Mesenteric fat pad (tissue), 1 donor: ENCODE data around the gene MSRB1. TPM values are rescaled to one million over a fixed set of nuclear protein-coding genes. Genes with fewer than 3 reads are reported as not detected.
"Not testable (repeated sequence)": the region's sequence is repeated elsewhere in the genome, so short reads cannot be mapped to it uniquely, and the experiment has no call there.

Experiments used
- DNase-seq: peaks from one replicate; pipeline ENCODE4 v3.0.0-alpha.2; 2020; ENCODE audit warnings: low spot score
- total RNA-seq: library from RNA; stranded (reverse); fragmentation: NEBNext Ultra II Directional; extraction: Animal tissue kit (Norgen Biotek cat#: 25700); gene quantifications from one replicate; pipeline ENCODE4 v1.2.1, GENCODE V29; 2021
- donor health status: DM: yes; HTN: yes; CAD: no.

Gene MSRB1
- total RNA-seq, 1 donor from 2014 or later = 27.1 TPM

DNA sequence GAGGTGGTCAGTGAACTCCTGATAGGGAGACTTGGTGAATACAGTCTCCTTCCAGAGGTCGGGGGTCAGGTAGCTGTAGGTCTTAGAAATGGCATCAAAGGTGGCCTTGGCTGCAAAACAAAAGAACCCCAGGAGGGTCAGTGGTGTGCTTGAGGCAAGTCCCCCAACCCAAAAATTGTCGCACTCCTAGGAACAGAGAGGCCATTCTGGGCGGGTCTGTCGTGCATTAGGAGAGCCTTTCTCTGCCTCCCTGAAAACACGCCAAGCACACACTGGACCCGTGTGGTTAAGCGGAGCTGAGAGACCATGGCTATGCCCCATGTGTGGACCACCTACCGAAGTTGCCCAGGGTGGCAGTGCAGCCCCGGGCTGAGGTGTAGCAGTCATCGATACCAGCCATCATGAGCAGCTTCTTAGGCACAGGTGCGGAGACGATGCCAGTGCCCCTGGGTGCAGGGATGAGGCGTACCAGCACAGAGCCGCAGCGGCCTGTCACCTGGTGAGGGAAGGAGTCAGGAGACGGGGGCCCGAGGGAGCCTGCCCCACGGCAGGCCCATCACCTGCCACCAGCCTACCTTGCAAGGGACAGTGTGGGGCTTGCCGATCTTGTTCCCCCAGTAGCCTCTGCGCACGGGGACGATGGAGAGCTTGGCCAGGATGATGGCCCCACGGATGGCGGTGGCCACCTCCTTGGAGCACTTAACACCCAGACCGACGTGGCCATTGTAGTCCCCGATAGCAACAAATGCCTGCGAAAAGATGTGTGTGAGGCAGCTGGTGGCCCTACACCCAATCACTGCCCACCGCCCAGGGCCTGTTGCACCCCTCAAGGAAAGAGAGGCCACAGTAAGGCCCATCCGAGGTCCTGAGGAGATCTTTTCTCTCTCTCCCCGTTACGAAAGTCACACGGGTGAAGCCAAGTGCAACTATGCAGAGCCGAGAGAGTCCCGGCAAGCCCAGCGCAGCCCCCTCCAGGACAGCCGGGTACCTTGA is 19.5 kb upstream of the MSRB1 start:
- not testable (repeated sequence) for DNase-seq

DNA sequence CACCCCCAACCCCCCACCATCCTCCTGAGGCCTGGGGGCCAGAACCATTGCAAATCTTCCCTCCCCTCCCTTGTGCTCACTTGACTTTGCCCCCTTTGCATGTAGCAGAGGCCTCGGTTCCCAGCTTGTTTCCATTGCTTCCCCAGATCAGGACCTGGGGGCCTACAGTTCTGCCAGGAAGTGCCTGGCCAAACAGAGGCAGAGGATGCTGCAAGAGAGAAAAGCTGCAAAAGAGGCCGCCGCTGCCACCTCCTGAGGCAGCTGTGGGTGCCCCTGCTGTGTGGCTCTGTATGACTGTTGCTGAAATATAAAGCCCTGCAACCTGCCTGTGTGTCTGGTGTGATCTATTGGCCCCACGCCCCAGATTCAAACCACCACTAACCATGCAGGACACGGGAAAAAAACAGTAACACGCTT is 18.7 kb upstream of the MSRB1 start:
- no peak for DNase-seq

DNA sequence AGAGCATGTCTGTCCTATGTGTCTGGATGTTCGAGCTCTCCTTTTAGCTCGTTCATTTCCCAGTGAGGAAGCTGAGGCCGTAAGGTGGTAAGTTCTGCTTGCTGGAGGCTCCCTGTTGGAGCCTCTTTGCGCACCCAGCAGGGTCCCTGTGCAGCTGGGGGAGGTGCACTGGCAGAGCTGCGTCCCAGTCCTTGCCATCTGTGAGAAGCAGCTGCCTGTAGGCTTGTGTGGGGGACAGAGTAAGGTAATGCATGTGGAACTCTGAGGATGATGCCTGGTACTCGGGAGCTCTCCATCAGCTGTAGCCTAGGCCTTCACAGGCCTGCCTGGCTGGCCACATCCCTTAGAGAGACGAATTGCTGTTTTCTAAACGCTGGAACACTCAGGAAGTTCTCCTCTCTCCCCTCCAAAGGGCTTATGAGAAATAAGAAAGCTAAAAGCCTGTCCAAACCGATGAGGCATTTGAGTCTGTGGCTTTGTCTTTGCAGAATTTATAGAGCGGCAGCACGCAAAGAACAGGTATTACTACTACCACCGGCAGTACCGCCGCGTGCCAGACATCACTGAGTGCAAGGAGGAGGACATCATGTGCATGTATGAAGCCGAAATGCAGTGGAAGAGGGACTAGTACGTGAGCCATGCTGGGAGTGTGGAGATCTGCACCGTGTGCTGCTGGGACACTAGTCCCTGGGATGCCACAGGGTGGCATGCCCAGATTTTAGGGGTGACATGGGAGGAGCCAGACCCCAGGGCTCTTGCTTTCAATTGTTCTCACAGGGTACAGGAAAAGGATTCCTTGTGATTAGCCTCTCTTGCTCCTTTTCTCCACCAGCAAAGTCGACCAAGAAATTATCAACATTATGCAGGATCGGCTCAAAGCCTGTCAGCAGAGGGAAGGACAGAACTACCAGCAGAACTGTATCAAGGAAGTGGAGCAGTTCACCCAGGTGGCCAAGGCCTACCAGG is 17.9 kb upstream of the MSRB1 start:
- DNase-seq = no peak

DNA sequence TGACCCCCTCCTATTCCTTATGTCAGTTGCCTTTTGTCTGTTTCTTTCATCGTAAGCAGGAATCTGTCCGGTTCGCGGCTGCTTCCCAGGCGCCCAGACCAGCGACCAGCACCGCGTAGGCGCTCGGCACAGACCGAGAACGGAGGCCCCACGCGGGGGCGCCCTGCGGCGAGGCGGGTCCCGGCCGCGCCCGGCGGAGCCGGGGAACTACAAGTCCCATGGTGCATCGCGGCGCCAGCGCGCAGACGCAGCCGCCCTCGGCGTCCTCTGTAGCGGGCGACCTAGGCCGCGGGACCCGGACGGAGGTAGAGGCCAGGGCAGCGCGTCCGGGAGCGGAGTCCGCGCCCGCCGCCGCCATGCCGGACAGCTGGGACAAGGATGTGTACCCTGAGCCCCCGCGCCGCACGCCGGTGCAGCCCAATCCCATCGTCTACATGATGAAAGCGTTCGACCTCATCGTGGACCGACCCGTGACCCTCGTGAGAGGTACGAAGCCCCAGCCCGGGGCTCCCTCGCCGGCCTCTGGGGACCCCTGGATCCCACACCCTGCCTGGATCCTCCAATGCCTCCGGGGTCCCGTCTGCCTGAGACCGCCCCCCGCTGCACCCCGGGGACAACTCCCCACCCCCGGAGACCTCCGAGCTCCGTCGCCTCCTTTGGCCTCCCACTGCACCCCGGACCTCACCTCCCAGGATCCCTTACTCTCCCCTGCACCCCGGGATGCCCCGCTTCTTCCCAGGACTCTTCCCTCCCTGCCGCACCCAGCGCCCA is 16.5 kb upstream of the MSRB1 start, which contains the start of gene NDUFB10:
TSS of gene NDUFB10 (plus strand) at position 270 of the 771 bp plus-strand sequence. CDS start at position 357, 87 bp downstream.
- peak; percentile 99 for DNase-seq

DNA sequence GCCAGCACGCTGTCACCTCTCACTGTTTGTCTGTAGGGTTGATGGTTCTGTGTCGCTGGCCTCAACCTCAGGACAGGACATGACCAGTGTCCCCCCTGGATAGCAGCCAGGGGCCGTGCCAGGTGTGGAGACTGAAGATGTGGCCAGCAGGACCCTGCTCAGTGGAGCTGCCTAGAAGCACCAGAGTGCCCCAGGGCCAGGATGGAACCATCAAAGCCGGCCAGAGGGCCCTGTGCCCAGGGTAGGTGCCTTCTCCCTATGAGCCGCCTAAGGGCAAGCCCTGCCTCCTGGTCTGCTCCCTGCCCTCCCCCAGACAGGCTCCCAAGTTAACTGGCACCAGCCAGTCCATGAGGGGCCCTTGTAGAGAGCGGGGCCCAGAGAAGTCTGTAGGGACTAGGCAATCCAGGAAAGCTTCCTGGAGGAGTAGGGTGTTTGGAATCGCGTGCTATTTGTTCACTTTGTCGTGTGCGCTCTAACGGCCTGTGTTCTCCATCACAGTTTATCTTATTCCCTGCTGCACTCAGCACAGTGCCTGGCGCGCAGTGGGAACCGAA is 15.8 kb upstream of the MSRB1 start:
- no peak for DNase-seq

DNA sequence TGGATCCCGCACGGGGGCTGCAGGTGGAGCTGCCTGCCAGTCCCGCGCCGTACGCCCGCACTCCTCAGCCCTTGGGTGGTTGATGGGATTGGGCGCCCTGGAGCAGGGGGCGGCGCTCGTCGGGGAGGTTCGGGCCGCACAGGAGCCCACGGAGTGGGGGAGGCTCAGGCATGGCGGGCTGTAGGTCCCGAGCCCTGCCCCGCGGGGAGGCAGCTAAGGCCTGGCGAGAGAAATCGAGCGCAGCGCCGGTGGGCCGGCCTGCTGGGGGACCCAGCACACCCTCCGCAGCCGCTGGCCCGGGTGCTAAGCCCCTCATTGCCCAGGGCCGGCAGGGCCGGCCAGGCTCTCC is 15.1 kb upstream of the MSRB1 start:
- DNase-seq = not testable (repeated sequence)

DNA sequence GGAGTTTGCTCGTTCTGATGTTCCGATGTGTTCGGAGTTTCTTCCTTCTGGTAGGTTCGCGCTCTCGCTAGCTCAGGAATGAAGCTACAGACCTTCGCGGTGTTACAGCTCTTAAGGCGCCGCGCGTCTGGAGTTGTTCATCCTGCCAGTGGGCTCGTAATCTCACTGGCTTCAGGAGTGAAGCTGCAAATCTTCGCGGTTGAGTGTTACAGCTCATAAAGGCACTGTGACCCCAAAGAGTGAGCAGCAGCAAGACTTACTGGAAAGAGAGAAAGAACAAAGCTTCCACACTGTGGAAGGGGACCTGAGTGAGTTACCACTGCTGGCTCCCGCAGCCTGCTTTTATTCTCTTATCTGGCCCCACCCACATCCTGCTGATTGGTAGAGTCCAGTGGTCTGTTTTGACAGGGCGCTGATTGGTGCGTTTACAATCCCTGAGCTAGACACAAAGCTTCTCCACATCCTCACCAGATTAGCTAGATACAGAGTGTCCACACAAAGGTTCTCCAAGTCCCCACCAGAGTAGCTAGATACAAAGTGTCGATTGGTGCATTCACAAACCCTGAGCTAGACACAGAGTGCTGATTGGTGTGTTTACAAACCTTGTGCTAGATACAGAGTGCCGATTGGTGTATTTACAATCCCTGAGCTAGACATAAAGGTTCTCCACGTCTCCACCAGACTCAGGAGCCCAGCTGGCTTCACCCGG is 14.6 kb upstream of the MSRB1 start:
- not testable (repeated sequence) for DNase-seq

DNA sequence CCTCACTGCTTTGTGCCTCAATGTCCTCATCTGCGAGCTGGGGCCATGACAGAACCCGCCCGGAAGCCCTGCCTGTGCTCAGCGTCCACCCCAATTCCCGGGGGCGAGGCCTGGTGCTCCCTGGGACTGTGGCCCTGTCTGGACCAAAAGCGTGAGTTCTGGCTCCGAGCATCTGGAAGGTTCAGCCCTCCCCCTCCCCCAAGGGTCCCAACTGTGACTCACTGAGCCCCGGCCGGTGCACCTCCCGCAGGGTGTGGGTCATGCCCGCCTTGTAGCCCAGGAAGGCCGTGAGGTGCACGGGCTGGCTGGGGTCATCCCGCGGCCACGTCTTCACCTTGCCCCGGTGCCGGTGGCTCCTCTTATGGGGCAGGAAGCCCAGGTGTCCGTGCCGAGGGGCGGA is 10.7 kb upstream of the MSRB1 start:
- DNase-seq = no peak

DNA sequence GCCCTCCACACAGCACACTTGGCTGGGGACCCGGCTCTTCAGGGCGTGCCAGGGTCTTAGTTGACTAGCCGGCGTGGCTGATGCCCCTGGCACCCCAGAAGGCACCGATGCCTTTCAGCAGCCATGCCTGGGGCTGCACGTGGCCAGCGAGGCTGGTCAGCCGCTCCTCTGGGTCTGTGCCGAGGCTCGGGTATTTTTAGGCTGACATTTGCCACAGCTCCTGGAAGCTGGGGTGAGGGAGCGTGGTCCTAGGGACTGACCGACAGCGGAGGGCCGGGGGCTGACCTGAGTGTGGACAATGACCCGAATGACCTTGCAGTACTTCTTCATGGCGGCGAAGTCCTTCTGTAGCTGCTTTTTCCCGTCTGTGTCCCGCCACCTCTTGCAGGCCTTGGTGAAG is 7.6 kb upstream of the MSRB1 start:
- DNase-seq = no peak

DNA sequence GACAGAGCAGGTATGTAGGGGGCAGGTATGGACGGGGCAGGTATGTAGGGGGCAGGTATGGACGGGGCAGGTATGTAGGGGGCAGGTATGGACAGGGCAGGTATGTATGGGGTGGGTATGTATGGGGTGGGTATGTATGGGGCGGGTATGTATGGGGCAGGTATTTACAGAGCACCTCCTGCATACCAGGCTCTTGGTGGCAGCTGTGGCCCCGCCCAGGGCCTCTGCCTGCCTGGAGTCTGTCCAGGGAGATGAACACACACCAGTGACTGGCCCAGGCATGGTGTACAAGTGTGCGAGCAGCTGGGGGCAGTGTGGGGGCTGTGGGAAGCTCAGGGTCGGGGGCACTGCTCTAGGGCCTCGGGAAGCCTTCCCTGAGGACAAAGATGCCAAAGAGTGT is 7.0 kb upstream of the MSRB1 start:
- DNase-seq = no peak

DNA sequence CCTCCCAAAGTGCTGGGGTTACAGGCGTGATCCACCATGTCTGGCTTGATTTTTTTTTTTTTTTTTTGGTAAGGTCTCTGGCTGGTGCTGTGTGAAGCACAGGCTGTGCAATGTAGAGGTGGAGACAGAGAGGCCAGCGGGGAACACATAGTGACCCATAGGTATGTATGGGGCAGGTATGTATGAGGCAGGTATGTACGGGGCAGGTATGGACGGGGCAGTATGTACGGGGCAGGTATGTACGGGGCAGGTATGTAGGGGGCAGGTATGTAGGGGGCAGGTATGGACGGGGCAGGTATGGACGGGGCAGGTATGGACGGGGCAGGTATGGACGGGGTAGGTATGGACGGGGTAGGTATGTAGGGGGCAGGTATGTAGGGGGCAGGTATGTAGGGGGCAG is 6.5 kb upstream of the MSRB1 start:
- DNase-seq = no peak

DNA sequence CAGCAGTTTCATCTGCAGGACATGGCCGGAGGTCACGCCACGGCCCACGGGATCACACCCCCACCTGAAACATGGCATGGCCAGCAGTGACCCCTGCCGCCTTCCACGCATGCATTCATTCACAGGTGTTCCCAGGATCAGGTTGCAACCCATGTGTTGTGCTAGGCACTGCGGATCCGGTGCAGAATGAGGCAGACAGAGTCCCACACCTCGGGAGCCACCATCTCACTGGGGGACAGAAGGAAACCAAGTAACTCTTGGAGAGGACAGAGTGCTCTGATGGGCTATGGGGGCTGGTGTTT is 4.3 kb upstream of the MSRB1 start:
- DNase-seq = no peak

DNA sequence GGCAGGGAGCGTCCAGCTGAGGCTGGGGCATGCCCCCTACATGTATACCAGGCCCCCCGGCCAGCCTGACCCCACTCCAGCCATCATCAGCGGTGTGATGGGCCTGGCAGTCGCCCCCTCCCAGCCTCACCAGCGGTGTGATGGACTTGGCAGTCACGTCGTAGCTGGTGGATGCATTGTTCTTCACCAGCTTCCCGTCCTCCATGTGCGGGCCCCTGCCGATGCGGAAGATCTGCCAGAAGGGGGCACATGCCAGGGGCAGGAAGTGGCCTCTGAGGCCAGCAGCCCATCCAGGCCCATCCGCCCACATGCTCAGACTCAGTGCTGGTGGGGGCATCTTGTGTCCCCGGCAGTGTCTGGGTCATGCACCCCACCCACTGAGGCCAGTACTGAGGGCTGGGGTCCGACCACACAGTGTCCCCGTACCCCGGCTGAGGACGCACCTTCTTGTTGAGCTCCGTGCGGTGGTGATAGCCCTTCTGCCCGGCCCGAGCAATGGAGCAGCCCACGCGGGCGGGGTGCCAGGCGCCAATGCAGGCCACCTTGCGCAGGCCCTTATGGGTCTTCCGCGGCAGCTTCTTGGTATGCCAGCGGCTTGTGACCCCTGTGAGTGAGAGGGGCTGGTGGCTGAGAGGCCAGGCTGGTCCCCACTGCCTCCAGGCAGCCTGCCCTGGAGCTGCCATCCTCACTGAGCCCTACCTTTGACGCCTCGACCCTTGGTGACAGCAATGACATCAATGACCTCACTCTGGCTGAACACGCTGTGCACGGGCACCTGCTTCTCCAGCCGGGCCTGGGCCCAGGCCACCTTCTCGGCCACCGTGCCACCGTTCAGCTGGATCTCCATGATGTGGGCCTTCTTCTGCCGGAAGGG is 3.7 kb upstream of the MSRB1 start:
- DNase-seq = no peak

DNA sequence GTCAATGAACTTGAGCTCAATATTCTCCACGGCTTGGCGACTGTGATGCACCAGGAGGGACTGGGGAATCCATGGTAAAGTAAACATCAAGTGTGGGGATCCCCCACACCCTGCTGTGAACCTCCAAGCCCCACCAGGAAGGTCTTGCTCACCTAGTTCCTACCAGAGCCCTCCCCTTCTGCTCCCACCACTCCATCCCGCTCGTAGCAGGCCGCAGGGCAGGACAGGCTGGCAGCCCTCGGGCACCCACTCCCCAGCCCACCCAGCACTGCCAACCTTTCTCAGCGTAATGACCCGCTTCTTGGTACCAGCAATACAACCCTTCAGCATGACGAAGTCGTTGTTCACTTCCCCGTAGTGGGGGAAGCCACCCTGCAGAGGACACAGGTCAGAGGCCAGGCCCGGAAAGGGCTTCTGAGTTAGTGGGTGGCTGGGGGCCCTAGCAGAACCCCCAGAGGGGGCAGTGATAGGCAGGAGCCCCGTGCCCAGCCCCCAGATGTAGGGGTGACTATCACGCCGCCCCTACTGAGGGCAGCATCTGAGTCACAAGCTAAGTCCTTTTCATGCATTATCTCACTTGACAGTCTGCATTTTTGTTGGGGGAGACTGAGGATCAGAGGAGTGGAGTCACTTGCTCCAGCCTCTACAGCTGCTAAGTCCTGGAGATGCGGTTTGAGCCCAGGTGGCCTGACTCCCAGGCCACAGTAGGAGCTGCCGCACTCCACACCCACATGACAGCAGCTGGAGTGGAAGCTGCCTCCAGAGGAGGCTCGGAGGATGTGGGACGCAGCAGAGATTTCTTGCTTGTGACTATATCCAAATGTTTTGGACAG is 2.8 kb upstream of the MSRB1 start:
- DNase-seq = no peak

DNA sequence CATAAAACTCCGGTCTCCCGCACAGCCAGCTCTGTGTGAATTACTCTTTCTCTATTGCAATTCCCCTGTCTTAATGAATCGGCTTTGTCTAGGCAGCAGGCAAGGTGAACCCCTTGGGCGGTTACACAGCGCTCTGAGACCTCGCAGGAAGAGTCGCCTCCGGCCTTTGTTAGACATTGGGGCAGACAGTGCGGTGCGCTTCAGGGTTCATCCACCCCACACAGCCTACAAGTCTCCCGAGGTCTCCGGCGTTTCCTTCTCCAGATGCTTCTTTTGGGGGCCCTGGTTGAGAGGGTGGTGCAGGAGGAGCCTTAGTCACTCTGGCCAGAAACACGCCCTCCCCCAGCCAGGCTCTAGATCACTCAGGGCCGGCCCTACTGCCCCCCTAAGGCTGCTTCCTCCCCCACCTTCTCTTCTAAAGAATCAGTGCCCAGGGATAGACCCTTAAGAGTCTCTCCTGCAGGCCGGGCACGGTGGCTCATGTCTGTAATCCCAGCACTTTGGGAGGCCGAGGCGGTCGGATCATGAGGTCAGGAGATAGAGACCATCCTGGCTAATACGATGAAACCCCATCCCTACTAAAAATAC is 1.7 kb upstream of the MSRB1 start:
- DNase-seq = no peak

DNA sequence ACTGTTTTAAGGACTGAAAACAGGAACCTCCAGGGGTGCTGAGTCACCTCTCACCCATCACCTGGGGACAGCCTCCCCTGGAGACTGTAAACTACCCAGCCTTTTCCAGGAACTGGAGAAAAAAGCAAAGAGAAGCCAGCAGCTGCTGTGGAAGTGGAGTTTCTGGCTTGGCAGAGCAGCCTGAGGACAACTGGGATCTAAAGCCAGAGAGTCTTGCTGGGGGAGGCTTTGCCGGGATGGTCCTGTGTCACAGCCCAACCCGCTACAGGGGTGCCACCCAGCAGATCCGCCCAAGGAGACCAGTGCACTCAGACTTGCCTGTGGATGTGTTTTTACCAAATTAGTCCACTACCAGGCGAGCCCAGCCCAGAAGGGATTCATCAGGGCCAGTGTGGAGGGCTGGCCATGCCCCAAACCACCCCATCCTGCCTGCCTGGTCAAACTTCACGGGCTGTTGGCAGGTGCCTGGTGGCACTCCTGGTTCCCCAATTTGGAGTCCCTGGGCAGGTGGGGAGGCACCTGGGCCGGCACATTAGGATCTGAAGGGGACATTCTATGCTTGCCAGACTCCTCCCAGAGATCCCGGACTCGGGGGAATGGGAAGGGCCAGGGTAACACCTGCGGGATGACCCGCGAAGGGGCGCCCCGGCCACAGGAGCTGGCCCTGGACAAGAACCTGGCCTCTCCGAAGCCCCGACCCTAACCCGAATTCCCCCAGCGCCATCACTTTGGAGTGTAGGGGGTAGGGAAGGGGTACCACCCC is 771 bp downstream of the MSRB1 start:
- no peak for DNase-seq
